ENCODE data around the gene TMEM106B. TPM values are rescaled to one million over a fixed set of nuclear protein-coding genes. Genes with fewer than 3 reads are reported as not detected.

TMEM106B gene
- total RNA-seq, 1 donor from 2014 or later, result 22.1 TPM

DNA sequence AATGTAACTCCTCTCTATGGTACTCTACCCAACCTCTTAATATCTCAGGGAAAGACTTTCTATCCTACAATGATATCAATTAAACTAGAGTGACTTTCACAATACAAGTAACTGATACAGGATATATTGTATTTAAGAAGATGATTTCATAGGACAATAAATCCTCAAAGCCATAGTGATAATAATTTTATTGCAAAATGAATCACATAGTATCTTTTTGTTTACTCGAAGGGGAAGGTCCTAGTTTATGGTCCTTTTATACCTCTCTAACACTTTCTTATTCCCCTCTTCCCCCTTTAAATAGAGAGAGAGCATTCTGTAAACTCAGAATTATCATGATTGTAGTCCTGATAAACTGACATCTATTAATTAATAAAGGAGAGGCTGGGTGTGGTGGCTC is 56.4 kb downstream of the TMEM106B start:
- no peaks in the 10 kb centered on the region for H3K4me1 Mint-ChIP-seq
- no peak overlapping the region for H3K4me3 Mint-ChIP-seq
- no peak for ATAC-seq (ENCODE audit: low read depth)
- ChIA-PET CTCF (no interaction called here), POLR2A (no interaction called here)
- no peaks in the 10 kb centered on the region for H3K9me3 Mint-ChIP-seq
- no peak overlapping the region for H3K27ac Mint-ChIP-seq
- H3K27me3 Mint-ChIP-seq, result no peaks in the 10 kb centered on the region
- TF ChIP-seq, protein P1, sequence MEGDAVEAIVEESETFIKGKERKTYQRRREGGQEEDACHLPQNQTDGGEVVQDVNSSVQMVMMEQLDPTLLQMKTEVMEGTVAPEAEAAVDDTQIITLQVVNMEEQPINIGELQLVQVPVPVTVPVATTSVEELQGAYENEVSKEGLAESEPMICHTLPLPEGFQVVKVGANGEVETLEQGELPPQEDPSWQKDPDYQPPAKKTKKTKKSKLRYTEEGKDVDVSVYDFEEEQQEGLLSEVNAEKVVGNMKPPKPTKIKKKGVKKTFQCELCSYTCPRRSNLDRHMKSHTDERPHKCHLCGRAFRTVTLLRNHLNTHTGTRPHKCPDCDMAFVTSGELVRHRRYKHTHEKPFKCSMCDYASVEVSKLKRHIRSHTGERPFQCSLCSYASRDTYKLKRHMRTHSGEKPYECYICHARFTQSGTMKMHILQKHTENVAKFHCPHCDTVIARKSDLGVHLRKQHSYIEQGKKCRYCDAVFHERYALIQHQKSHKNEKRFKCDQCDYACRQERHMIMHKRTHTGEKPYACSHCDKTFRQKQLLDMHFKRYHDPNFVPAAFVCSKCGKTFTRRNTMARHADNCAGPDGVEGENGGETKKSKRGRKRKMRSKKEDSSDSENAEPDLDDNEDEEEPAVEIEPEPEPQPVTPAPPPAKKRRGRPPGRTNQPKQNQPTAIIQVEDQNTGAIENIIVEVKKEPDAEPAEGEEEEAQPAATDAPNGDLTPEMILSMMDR (IDR thresholded peaks at IDR 0.05), result no peak
- no peak for DNase-seq
- intact Hi-C loops (cut with micrococcal nuclease), result no loop called here
- no peaks in the 10 kb centered on the region for H3K36me3 Mint-ChIP-seq (ENCODE audit: low read depth)

DNA sequence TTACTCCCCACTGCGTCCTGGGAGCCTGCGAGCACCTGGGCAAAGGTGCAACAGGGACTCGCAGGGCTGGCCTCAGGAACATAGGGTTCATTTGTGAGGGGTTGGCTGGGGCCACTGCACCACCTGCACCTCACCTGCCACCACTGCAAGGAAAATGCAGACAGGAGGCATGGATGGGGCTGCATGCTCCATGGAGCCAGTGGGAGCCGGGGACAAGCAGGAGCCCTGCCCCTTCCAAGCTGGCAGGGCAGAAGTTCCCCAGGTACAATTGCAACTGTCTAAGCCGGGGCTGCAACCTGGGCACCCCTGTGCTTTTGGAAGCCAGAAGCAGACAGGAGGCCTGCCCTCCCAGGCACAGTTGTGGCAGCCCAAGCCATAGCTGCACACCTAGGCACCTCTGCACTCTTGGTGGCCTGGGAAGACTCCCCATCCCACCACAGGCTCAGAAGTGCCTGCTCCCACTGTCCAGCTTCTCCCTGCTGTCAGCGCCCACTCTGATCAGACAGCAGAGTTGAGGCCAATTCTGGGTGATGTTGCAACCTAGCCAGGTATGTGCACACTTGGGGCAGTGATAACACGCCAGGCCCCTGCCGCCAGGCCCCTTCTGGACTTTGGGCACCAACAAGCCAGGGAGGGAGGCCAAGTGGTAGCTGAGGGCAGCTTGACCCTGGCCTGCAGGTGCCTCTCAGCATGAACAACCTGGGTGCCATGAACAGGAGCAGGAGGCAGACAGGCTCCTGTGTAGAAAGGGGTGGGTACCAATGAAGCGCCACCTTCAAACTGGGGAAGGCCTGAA is 58.2 kb downstream of the TMEM106B start:
- H3K27me3 Mint-ChIP-seq, result no peaks in the 10 kb centered on the region
- ChIA-PET POLR2A (no interaction called here), CTCF (no interaction called here)
- H3K4me3 Mint-ChIP-seq, result no peak overlapping the region
- DNase-seq (no peak), ATAC-seq (ENCODE audit: low read depth) (no peak)
- H3K9me3 Mint-ChIP-seq, result no peaks in the 10 kb centered on the region
- no peak overlapping the region for H3K27ac Mint-ChIP-seq
- H3K4me1 Mint-ChIP-seq, result no peaks in the 10 kb centered on the region
- TF ChIP-seq, protein P1 (IDR thresholded peaks at IDR 0.05), result no peak
- no peaks in the 10 kb centered on the region for H3K36me3 Mint-ChIP-seq (ENCODE audit: low read depth)
- intact Hi-C loops (cut with micrococcal nuclease), result no loop called here

DNA sequence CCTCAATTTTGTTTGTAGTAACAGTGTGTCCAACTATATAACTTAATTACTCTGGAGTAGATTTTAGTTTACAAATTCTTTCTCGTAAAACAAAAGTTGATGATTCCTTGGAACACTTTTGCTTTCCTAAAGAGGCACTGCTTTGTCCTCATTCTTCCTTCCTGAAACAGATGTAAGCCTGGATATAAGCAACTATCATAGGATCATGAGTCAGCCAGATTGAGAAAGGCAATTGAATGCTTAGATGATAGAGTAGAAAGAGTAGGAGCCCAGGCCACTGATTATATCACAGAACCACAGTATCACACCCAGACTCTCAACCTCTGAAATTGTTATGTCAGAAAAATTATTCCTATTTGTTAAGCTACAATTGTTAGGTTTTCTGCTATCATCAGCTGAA is 69.9 kb downstream of the TMEM106B start:
- ChIA-PET POLR2A (no interaction called here), CTCF (no interaction called here)
- H3K4me3 Mint-ChIP-seq, result no peak overlapping the region
- no peaks in the 10 kb centered on the region for H3K4me1 Mint-ChIP-seq
- ATAC-seq (ENCODE audit: low read depth), result no peak
- TF ChIP-seq, protein P1 (IDR thresholded peaks at IDR 0.05), result no peak
- peaks cover 7% of the 10 kb centered on the region for H3K9me3 Mint-ChIP-seq
- peaks cover 22% of the 10 kb centered on the region for H3K27me3 Mint-ChIP-seq
- intact Hi-C loops (cut with micrococcal nuclease), result no loop called here
- no peak overlapping the region for H3K27ac Mint-ChIP-seq
- no peak for DNase-seq
- no peaks in the 10 kb centered on the region for H3K36me3 Mint-ChIP-seq (ENCODE audit: low read depth)

DNA sequence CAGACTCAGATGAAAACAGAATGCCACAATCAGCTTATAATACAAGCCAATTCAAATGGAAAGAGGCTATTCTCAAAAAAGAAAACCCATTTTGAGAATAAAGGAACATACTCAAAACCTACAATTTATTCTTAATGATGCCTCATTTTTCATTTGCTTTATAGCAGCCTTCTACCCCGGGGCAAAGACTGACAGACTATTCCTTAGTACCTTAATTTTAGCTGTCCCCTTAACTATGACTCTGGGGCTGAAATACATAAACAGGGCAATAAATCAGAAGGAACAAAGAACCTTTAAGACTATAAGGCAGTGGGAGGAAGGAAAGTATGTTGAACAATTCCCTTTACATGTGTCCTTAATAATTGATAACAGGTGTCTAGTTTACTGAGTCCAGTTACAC is 76.8 kb downstream of the TMEM106B start:
- peaks cover 9% of the 10 kb centered on the region for H3K27me3 Mint-ChIP-seq
- intact Hi-C loops (cut with micrococcal nuclease), result no loop called here
- H3K36me3 Mint-ChIP-seq (ENCODE audit: low read depth), result no peaks in the 10 kb centered on the region
- ChIA-PET CTCF (no interaction called here), POLR2A (no interaction called here)
- ATAC-seq (ENCODE audit: low read depth) (no peak), DNase-seq (no peak)
- no peak overlapping the region for H3K27ac Mint-ChIP-seq
- H3K4me3 Mint-ChIP-seq, result no peak overlapping the region
- H3K4me1 Mint-ChIP-seq, result no peaks in the 10 kb centered on the region
- peaks cover 9% of the 10 kb centered on the region for H3K9me3 Mint-ChIP-seq
- TF ChIP-seq, protein P1 (IDR thresholded peaks at IDR 0.05), result no peak

DNA sequence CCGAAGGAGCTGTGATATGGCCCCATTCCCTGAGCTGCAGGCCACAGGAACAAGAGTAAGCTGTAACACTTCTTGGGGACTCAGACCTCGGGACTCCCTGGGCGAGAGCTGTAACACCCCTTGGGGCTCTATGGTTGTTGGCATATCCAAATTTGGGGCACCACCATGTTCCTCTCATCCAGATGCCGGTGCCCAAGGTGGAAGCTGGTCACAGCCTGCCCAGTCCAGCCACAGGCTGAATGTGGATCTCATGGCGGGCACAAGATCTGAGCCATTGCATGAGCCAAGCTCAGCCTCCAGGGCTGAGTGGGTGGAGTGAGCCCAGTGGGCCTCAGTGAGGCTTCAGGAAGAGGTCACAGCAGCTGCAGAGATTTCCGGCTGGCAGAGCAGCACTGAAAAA is 78.9 kb downstream of the TMEM106B start:
- Mint-ChIP-seq H3K36me3 (ENCODE audit: low read depth) (no peaks in the 10 kb centered on the region), H3K27ac (no peak overlapping the region), H3K4me3 (no peak overlapping the region), H3K27me3 (peaks cover 3% of the 10 kb centered on the region), H3K4me1 (peaks cover 7% of the 10 kb centered on the region), H3K9me3 (peaks cover 9% of the 10 kb centered on the region)
- DNase-seq (no peak), ATAC-seq (ENCODE audit: low read depth) (no peak)
- TF ChIP-seq, protein P1 (IDR thresholded peaks at IDR 0.05), result no peak
- intact Hi-C loops (cut with micrococcal nuclease), result no loop called here
- ChIA-PET CTCF (no interaction called here), POLR2A (no interaction called here)

Measured in activated B cell treated with CpG ODN at 0.5 μM for 24 hours (primary cell).